ENCODE measurements around the gene NUP98.

NUP98 gene

GRCh38 chr11:3665336-3666022, 131.9 kb downstream of the NUP98 start:
- H3K4me2 ChIP-seq (ENCODE audit: low read length): no peak overlapping the region
- H3K27me3 ChIP-seq (ENCODE audit: insufficient read depth, low read length, poor library complexity): no peaks in the 10 kb centered on the region
- no CpG with 5 or more reads among the region's 6 CpGs for WGBS (ENCODE audit: extremely low coverage, insufficient coverage, low lambda C conversion rate)
- H2BK5ac ChIP-seq (ENCODE audit: low read length): no peak overlapping the region
- no peak overlapping the region for H4K8ac ChIP-seq (ENCODE audit: low read depth, low read length)
- no peak overlapping the region for H3K18ac ChIP-seq (ENCODE audit: low read length)
- H2BK120ac ChIP-seq (ENCODE audit: low read depth, low read length): no peak overlapping the region
- no peaks in the 10 kb centered on the region for H3K79me1 ChIP-seq (ENCODE audit: low read length)
- no peak overlapping the region for H2AK5ac ChIP-seq (ENCODE audit: low read length)
- H3K23ac ChIP-seq (ENCODE audit: low read length): no peak overlapping the region
- no peak overlapping the region for H2BK15ac ChIP-seq (replicated peaks; ENCODE audit: low read depth)
- H3K56ac ChIP-seq (ENCODE audit: low read length): no peak overlapping the region
- no peak overlapping the region for H3K4me3 ChIP-seq (ENCODE audit: low read length)
- no peak overlapping the region for H4K5ac ChIP-seq (ENCODE audit: low read length)
- no peak overlapping the region for H3K27ac ChIP-seq (ENCODE audit: low read depth, low read length)
- no peak overlapping the region for H3K9ac ChIP-seq (ENCODE audit: low read length)
- H3K36me3 ChIP-seq (ENCODE audit: control insufficient read depth, insufficient read depth, low read length): peaks cover 11% of the 10 kb centered on the region
- no peak overlapping the region for H3K4ac ChIP-seq (ENCODE audit: low read depth, low read length)
- no peaks in the 10 kb centered on the region for H3K79me2 ChIP-seq (ENCODE audit: control insufficient read depth, insufficient read depth, low read length)
- peak; percentile 27 for DNase-seq
- H3K4me1 ChIP-seq (ENCODE audit: control insufficient read depth, low read depth, low read length): no peaks in the 10 kb centered on the region

GRCh38 chr11:3664032-3664630, 133.2 kb downstream of the NUP98 start:
- H3K4me3 ChIP-seq (ENCODE audit: low read length): no peak overlapping the region
- H4K8ac ChIP-seq (ENCODE audit: low read depth, low read length): no peak overlapping the region
- no peaks in the 10 kb centered on the region for H3K79me2 ChIP-seq (ENCODE audit: control insufficient read depth, insufficient read depth, low read length)
- no peaks in the 10 kb centered on the region for H3K4me1 ChIP-seq (ENCODE audit: control insufficient read depth, low read depth, low read length)
- no peak for DNase-seq
- H2BK15ac ChIP-seq (replicated peaks; ENCODE audit: low read depth): no peak overlapping the region
- H3K36me3 ChIP-seq (ENCODE audit: control insufficient read depth, insufficient read depth, low read length): peaks cover 10% of the 10 kb centered on the region
- H3K79me1 ChIP-seq (ENCODE audit: low read length): no peaks in the 10 kb centered on the region
- WGBS (ENCODE audit: extremely low coverage, insufficient coverage, low lambda C conversion rate): no CpG with 5 or more reads among the region's 10 CpGs
- H4K5ac ChIP-seq (ENCODE audit: low read length): no peak overlapping the region
- H2BK5ac ChIP-seq (ENCODE audit: low read length): no peak overlapping the region
- no peak overlapping the region for H3K9ac ChIP-seq (ENCODE audit: low read length)
- H3K4ac ChIP-seq (ENCODE audit: low read depth, low read length): no peak overlapping the region
- no peak overlapping the region for H3K18ac ChIP-seq (ENCODE audit: low read length)
- no peak overlapping the region for H3K23ac ChIP-seq (ENCODE audit: low read length)
- H3K27ac ChIP-seq (ENCODE audit: low read depth, low read length): no peak overlapping the region
- no peaks in the 10 kb centered on the region for H3K27me3 ChIP-seq (ENCODE audit: insufficient read depth, low read length, poor library complexity)
- H3K4me2 ChIP-seq (ENCODE audit: low read length): no peak overlapping the region
- no peak overlapping the region for H2BK120ac ChIP-seq (ENCODE audit: low read depth, low read length)
- H2AK5ac ChIP-seq (ENCODE audit: low read length): no peak overlapping the region
- no peak overlapping the region for H3K56ac ChIP-seq (ENCODE audit: low read length)

DNA sequence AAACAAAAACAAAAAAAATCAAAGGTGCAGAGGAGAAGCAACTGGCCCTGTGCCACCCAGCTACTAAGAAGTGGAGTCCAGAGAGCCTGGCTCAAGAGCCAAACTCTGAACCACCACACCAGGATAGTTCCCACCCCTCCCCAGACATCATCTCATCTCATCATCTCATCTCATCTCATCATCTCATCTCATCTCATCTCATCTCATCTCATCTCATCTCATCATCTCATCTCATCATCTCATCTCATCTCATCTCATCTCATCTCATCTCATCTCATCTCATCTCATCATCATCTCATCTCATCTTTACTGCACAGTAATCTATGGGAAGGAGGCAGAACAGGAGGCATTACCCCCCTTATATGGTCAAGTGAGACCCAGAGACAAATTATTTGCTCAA, 134.5 kb downstream of the NUP98 start:
- H2BK120ac ChIP-seq (ENCODE audit: low read depth, low read length): no peak overlapping the region
- no peaks in the 10 kb centered on the region for H3K79me2 ChIP-seq (ENCODE audit: control insufficient read depth, insufficient read depth, low read length)
- H3K4me1 ChIP-seq (ENCODE audit: control insufficient read depth, low read depth, low read length): no peaks in the 10 kb centered on the region
- no peak overlapping the region for H3K27ac ChIP-seq (ENCODE audit: low read depth, low read length)
- H3K9ac ChIP-seq (ENCODE audit: low read length): no peak overlapping the region
- H4K8ac ChIP-seq (ENCODE audit: low read depth, low read length): no peak overlapping the region
- H2BK15ac ChIP-seq (replicated peaks; ENCODE audit: low read depth): no peak overlapping the region
- no peak overlapping the region for H3K4me3 ChIP-seq (ENCODE audit: low read length)
- peaks cover 8% of the 10 kb centered on the region for H3K36me3 ChIP-seq (ENCODE audit: control insufficient read depth, insufficient read depth, low read length)
- no peaks in the 10 kb centered on the region for H3K79me1 ChIP-seq (ENCODE audit: low read length)
- no peak for DNase-seq
- no peak overlapping the region for H3K4me2 ChIP-seq (ENCODE audit: low read length)
- H4K5ac ChIP-seq (ENCODE audit: low read length): no peak overlapping the region
- no peak overlapping the region for H2AK5ac ChIP-seq (ENCODE audit: low read length)
- H2BK5ac ChIP-seq (ENCODE audit: low read length): no peak overlapping the region
- no peak overlapping the region for H3K18ac ChIP-seq (ENCODE audit: low read length)
- no peak overlapping the region for H3K23ac ChIP-seq (ENCODE audit: low read length)
- H3K4ac ChIP-seq (ENCODE audit: low read depth, low read length): no peak overlapping the region
- no peaks in the 10 kb centered on the region for H3K27me3 ChIP-seq (ENCODE audit: insufficient read depth, low read length, poor library complexity)
- no peak overlapping the region for H3K56ac ChIP-seq (ENCODE audit: low read length)

- Histone ChIP-seq H3K79me2 (ENCODE audit: control insufficient read depth, insufficient read depth, low read length) (no peaks in the 10 kb centered on the region), H4K5ac (ENCODE audit: low read length) (no peak overlapping the region), H3K36me3 (ENCODE audit: control insufficient read depth, insufficient read depth, low read length) (peaks cover 1% of the 10 kb centered on the region), H4K8ac (ENCODE audit: low read depth, low read length) (no peak overlapping the region), H3K4me1 (ENCODE audit: control insufficient read depth, low read depth, low read length) (no peaks in the 10 kb centered on the region), H3K27ac (ENCODE audit: low read depth, low read length) (no peak overlapping the region), H3K56ac (ENCODE audit: low read length) (no peak overlapping the region), H2BK15ac (replicated peaks; ENCODE audit: low read depth) (no peak overlapping the region), H3K4ac (ENCODE audit: low read depth, low read length) (no peak overlapping the region), H3K27me3 (ENCODE audit: insufficient read depth, low read length, poor library complexity) (no peaks in the 10 kb centered on the region), H2BK120ac (ENCODE audit: low read depth, low read length) (no peak overlapping the region), H3K4me3 (ENCODE audit: low read length) (no peak overlapping the region), H3K9ac (ENCODE audit: low read length) (no peak overlapping the region), H3K4me2 (ENCODE audit: low read length) (no peak overlapping the region), H3K18ac (ENCODE audit: low read length) (no peak overlapping the region), H2BK5ac (ENCODE audit: low read length) (no peak overlapping the region), H3K79me1 (ENCODE audit: low read length) (no peaks in the 10 kb centered on the region), H2AK5ac (ENCODE audit: low read length) (no peak overlapping the region), H3K23ac (ENCODE audit: low read length) (no peak overlapping the region)
- WGBS (ENCODE audit: extremely low coverage, insufficient coverage, low lambda C conversion rate): no CpG with 5 or more reads among the region's 2 CpGs
- DNase-seq: no peak
These were observed 136.4 kb downstream of the NUP98 start for GRCh38 chr11:3660960-3661359.

DNA sequence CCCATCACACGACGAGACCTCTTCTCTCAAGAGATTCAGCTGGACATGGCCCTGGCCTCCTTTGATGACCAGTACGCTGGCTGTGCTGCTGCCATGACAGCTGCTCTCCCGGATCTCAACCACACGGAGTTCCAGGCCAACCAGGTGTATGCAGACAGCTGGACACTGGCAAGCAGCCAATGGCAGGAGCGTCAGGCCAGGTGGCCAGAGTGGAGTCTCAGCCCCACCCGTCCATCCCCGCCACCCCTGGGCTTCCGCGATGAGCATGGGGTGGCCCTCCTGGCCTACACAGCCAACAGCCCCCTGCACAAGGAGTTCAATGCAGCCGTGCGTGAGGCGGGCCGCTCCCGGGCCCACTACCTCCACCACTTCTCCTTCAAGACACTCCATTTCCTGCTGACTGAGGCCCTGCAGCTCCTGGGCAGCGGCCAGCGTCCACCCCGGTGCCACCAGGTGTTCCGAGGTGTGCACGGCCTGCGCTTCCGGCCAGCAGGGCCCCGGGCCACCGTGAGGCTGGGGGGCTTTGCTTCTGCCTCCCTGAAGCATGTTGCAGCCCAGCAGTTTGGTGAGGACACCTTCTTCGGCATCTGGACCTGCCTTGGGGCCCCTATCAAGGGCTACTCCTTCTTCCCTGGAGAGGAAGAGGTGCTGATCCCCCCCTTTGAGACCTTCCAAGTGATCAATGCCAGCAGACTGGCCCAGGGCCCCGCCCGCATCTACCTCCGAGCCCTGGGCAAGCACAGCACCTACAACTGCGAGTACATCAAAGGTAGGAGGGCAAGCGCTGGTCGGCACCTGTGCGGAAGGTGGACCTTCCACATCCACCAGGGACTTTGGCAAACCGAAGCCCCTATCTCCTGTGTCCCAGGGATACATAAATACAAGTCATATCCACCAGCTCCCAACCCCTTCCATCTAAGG, 137.5 kb downstream of the NUP98 start:
- Histone ChIP-seq H3K4ac (ENCODE audit: low read depth, low read length) (no peak overlapping the region), H3K79me2 (ENCODE audit: control insufficient read depth, insufficient read depth, low read length) (no peaks in the 10 kb centered on the region), H3K18ac (ENCODE audit: low read length) (no peak overlapping the region), H3K4me2 (ENCODE audit: low read length) (no peak overlapping the region), H4K5ac (ENCODE audit: low read length) (no peak overlapping the region), H3K79me1 (ENCODE audit: low read length) (no peaks in the 10 kb centered on the region), H2BK5ac (ENCODE audit: low read length) (no peak overlapping the region), H2AK5ac (ENCODE audit: low read length) (no peak overlapping the region), H2BK120ac (ENCODE audit: low read depth, low read length) (no peak overlapping the region), H3K36me3 (ENCODE audit: control insufficient read depth, insufficient read depth, low read length) (no peaks in the 10 kb centered on the region), H3K27me3 (ENCODE audit: insufficient read depth, low read length, poor library complexity) (no peaks in the 10 kb centered on the region), H3K27ac (ENCODE audit: low read depth, low read length) (no peak overlapping the region), H3K9ac (ENCODE audit: low read length) (no peak overlapping the region), H3K4me3 (ENCODE audit: low read length) (no peak overlapping the region), H3K56ac (ENCODE audit: low read length) (no peak overlapping the region), H2BK15ac (replicated peaks; ENCODE audit: low read depth) (no peak overlapping the region), H3K4me1 (ENCODE audit: control insufficient read depth, low read depth, low read length) (no peaks in the 10 kb centered on the region), H3K23ac (ENCODE audit: low read length) (no peak overlapping the region), H4K8ac (ENCODE audit: low read depth, low read length) (no peak overlapping the region)
- WGBS (ENCODE audit: extremely low coverage, insufficient coverage, low lambda C conversion rate): no CpG with 5 or more reads among the region's 33 CpGs
- DNase-seq: no peak
